ENCODE data around the gene OR10C1.

DNA sequence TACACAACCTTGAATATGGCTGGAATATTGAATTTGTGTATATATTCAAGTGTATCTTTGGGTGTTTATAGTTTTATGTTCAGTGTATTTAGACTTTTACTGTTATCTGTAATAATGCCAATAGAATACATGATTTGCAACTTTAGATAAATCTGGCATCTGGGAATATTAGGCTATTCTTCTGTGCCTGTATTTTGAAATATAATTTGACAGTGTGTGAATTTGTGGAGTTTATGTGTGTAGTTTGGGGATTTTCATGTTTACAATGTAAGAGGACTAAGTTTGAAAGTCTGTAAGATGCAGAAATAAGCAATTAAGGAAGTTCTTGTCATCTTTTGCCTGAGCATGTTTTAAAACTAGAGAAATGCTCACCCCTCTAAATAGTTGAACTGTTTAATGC is at the start of gene OR10C1:
- TF ChIP-seq, protein P1, sequence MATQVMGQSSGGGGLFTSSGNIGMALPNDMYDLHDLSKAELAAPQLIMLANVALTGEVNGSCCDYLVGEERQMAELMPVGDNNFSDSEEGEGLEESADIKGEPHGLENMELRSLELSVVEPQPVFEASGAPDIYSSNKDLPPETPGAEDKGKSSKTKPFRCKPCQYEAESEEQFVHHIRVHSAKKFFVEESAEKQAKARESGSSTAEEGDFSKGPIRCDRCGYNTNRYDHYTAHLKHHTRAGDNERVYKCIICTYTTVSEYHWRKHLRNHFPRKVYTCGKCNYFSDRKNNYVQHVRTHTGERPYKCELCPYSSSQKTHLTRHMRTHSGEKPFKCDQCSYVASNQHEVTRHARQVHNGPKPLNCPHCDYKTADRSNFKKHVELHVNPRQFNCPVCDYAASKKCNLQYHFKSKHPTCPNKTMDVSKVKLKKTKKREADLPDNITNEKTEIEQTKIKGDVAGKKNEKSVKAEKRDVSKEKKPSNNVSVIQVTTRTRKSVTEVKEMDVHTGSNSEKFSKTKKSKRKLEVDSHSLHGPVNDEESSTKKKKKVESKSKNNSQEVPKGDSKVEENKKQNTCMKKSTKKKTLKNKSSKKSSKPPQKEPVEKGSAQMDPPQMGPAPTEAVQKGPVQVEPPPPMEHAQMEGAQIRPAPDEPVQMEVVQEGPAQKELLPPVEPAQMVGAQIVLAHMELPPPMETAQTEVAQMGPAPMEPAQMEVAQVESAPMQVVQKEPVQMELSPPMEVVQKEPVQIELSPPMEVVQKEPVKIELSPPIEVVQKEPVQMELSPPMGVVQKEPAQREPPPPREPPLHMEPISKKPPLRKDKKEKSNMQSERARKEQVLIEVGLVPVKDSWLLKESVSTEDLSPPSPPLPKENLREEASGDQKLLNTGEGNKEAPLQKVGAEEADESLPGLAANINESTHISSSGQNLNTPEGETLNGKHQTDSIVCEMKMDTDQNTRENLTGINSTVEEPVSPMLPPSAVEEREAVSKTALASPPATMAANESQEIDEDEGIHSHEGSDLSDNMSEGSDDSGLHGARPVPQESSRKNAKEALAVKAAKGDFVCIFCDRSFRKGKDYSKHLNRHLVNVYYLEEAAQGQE (tag by site-specific recombination; IDR thresholded peaks at IDR 0.05): no peak
- no peak for TF ChIP-seq ZNF555 (tag by site-specific recombination; conservative IDR thresholded peaks at IDR 0.05)
- TF ChIP-seq PRDM1 (tag by site-specific recombination; IDR thresholded peaks at IDR 0.05): no peak
- TF ChIP-seq HOXA7 (CRISPR knock-in tag; IDR thresholded peaks at IDR 0.05; ENCODE audit: borderline replicate concordance): no peak
- TF ChIP-seq, protein P2, sequence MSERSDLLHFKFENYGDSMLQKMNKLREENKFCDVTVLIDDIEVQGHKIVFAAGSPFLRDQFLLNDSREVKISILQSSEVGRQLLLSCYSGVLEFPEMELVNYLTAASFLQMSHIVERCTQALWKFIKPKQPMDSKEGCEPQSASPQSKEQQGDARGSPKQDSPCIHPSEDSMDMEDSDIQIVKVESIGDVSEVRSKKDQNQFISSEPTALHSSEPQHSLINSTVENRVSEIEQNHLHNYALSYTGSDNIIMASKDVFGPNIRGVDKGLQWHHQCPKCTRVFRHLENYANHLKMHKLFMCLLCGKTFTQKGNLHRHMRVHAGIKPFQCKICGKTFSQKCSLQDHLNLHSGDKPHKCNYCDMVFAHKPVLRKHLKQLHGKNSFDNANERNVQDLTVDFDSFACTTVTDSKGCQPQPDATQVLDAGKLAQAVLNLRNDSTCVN (tag by site-specific recombination; optimal IDR thresholded peaks at IDR 0.05): no peak
- no peak for TF ChIP-seq ZNF10 (tag by site-specific recombination; IDR thresholded peaks at IDR 0.05)
- TF ChIP-seq ZNF768 (tag by site-specific recombination; IDR thresholded peaks at IDR 0.05): no peak
- TF ChIP-seq, protein P3, sequence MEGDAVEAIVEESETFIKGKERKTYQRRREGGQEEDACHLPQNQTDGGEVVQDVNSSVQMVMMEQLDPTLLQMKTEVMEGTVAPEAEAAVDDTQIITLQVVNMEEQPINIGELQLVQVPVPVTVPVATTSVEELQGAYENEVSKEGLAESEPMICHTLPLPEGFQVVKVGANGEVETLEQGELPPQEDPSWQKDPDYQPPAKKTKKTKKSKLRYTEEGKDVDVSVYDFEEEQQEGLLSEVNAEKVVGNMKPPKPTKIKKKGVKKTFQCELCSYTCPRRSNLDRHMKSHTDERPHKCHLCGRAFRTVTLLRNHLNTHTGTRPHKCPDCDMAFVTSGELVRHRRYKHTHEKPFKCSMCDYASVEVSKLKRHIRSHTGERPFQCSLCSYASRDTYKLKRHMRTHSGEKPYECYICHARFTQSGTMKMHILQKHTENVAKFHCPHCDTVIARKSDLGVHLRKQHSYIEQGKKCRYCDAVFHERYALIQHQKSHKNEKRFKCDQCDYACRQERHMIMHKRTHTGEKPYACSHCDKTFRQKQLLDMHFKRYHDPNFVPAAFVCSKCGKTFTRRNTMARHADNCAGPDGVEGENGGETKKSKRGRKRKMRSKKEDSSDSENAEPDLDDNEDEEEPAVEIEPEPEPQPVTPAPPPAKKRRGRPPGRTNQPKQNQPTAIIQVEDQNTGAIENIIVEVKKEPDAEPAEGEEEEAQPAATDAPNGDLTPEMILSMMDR (tag by site-specific recombination; IDR thresholded peaks at IDR 0.05): no peak

Measured in HEK293 (cell line).